ENCODE results near the gene CDKAL1.

CDKAL1 gene

GRCh38 chr6:21109391-21110178 lies 575.3 kb downstream of the CDKAL1 start:
- DNase-seq (ENCODE audit: low spot score): no peak

DNA sequence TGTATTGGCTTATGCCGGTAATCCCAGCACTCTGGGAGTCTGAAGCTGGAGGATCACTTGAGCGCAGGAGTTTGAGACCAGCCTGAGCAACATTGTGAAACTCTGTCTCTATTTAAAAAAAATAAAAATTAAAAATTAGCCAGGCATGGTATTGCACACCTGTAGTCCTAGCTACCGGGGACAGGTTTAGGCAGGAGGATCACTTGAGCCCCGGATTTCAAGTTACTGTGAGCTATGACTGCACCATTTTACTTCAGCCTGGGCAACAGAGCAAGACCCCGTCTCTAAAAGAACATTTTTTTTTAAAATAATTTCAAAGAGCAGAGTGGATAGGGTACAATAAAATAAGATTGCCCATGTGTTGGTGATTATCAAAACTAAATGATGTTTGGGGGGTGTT lies 576.4 kb downstream of the CDKAL1 start:
- DNase-seq (ENCODE audit: low spot score): no peak

- DNase-seq (ENCODE audit: low spot score): no peak
Measured at GRCh38 chr6:21111093-21111725, 577.0 kb downstream of the CDKAL1 start.

DNA sequence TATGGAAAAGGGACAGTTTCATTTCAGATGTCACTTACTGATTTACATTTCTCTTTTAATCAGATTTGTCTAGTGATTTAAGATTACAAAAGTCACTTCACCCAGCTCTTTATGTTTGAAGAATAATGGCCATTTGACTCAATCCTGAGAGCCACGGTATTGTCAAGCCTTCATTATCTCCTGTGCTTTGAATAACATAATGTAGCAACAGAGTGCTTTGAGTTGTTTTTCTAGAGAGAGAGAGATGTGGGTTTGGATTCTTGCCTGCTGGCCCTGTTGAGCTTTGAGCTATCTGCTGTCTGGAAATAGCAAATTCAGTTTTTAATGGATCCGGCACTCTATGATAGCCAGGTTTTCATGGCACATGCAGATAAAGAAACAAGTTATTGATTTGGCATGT lies 580.9 kb downstream of the CDKAL1 start:
- no peak for DNase-seq (ENCODE audit: low spot score)

DNA sequence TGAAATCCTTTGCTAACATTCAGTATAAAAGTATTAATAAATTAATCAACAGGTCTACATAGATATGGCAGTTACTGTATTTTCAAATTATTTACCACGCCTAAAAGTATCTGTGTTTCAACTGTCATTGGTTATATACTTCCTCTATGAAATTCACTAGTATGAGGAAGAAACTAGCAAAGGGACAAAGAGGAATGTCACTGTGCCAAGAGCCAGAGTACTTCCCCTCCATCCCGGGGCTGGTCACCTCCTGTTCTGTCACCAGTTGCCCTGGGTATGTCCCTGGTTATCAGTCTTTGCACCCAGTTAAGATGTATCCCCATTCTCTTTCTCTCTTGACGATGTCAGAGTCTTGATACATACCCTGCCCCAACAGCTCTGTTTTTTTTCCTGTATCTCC lies 582.5 kb downstream of the CDKAL1 start:
- no peak for DNase-seq (ENCODE audit: low spot score)

GRCh38 chr6:21118216-21118780 lies 584.0 kb downstream of the CDKAL1 start:
- no peak for DNase-seq (ENCODE audit: low spot score)

DNA sequence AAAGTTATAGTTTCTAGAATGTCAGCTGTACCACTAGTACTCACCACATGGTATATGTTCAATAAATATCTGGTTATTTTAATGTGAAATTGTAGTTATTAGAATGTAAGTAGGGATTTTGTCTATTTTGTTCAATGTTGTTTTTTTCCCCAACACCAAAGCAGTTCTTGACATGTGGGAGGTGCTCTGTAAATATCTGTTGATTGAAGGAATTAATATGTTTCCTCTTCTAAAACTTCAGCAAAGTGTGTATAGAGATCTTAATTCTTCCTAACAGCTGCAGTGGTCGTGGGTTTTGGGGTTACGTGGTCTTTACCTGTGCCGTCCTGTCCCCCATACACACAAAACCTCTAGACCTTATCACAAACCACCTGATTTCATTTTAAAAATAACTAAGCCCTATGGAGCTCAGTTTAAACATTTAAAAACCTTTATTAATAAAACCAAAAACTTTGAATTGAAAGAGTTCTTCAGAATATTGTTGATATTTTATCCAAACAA lies 587.4 kb downstream of the CDKAL1 start:
- no peak for DNase-seq (ENCODE audit: low spot score)

- DNase-seq (ENCODE audit: low spot score): no peak
Measured at GRCh38 chr6:21123507-21124436, 589.5 kb downstream of the CDKAL1 start.

- no peak for DNase-seq (ENCODE audit: low spot score)
Measured at GRCh38 chr6:21128601-21129000, 594.3 kb downstream of the CDKAL1 start.

DNA sequence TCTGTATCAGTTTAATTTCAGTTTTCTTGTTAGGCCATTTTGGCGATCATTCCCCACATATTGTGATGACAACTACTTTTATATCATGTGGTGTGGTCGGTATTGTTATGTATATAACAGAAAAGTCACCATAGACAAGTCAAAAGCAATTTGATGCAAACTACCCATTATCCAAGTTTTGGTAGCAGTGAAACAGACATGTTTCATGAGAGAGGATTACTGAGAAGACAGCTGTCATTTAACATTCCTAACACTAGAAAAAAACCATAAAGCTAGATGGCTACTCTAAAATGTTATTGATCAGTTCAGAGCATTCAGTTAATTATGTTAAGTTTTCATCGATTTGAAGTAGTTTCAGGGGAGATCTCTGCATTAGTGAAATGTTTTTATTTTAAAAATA lies 597.1 kb downstream of the CDKAL1 start:
- DNase-seq (ENCODE audit: low spot score): no peak

- DNase-seq (ENCODE audit: low spot score): no peak
Measured at GRCh38 chr6:21132446-21132845, 598.2 kb downstream of the CDKAL1 start.

DNA sequence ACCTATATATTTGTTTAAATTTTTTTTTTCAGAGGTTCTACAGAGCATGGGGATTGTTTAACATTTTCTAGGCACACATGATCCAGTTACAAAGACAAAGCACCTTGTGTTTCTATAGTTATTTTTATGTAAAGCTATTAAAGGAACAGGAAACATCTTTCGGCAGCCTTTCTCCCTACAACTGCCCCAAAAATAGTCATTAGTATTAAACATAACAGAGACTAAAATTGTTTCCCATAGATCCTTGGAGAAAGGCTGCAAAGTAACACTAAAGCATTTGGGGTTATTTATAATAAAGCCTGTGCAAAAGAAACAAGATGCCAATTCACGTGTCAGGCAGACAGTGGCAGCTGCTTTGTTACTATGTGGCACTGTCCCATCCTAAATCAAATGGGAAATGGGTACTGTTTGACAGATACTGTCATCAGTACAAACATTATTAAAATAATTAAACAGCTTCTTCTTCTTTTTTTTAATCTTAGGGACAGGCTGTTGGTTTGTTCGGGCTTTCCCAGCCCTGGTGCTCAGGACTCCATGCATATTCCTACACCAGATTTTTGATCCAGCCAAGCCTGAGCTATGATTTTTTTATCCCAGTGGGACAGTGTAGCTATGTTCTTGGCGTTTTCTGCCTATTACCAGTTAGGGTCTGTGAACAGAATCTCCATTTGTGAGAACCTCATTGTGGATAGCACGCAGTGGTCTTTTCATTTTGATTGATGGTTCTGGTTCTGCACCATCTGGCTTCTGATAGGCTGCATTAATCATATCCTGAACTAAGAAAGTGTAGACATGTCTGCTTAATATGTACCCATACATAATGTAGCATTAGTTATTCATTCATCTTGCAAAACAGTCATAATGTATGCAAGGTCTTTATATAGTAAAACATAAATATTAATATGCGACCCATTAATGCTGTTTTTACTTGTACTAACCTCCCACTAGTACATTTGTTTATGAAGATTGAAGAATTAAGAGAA lies 598.9 kb downstream of the CDKAL1 start:
- no peak for DNase-seq (ENCODE audit: low spot score)

DNA sequence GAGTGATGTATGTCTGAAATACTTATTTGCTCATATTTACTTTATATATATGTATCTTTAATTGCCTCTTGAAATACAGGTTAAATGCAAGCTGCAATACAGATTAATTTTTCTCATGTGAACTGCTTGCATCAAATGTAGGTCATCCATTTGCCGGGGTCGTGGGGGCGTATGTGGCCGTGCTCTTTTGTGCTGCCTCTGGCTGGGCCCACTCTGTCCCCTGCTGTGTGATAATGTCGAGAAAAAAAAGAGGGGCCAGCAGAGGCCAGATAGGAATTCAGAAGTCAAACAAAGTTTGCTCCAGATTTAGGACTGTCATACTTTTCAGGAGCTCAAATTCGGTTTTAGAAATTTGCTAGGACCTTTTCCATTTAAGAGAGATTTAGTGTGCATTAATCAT lies 599.6 kb downstream of the CDKAL1 start:
- DNase-seq (ENCODE audit: low spot score): no peak

- DNase-seq (ENCODE audit: low spot score): no peak
Measured at GRCh38 chr6:21134356-21134755, 600.1 kb downstream of the CDKAL1 start.

- DNase-seq (ENCODE audit: low spot score): no peak
Measured at GRCh38 chr6:21135484-21136013, 601.3 kb downstream of the CDKAL1 start.

DNA sequence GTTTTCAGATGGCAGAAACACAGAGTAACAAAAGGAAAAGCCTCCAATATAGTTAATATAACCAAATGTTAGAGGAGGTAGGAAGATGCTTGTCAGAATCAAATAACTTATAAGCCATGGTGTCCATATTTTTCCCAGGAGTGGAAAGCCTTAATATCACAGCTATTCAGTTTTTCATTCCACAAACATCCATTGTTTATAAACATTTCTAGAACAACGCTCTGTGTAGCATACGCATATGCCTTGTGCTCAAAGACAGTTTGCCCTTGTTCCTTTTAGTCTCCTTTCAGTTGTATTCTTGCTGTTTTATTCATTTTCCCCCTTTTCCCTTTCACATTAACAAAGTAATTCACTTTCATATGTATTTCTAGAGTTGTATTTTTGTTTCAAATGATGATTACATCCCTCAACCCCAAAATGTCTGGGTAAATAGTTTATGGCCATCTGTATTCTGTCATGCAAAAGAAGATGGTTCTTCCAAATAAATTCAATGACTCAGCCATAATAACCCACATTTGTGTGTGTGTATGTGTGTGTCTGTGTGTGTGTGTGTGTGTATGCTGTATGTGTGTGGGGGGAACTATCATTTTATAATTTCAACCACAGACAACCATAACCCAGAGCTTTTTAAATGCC lies 603.6 kb downstream of the CDKAL1 start:
- no peak for DNase-seq (ENCODE audit: low spot score)

DNA sequence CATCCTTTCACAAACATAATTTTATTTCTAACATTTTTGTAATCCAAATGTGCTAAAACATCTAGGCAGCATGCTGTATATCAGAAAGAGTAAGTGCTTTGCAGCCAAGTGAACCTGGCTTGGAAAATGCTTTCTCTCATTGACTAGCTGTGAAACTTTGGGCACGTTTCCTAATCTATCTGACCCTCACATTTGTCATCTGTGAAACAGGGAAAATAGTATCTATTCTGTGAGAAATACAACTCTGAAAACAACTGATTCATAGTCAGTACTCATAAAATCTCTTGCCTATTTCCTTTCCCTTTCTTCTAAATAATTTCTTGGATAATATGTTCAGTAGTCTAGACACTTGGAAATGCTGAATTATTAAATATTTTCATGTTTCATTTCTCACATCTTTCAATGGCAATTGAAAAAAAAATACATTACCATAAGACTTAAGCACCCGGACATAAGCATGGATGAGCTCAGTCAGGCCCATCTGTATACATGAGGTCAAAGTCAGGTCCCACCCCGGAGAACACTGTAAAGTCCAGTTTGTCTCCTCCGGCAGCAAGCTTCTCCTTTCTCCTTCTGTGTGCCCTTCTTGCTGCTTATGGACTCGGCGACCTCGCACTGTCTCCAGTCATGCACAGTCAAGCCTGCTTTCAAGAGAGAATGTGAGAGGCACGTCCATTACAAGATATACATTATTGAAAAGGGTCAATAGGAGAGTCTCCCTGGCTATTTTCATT lies 604.2 kb downstream of the CDKAL1 start:
- no peak for DNase-seq (ENCODE audit: low spot score)

DNA sequence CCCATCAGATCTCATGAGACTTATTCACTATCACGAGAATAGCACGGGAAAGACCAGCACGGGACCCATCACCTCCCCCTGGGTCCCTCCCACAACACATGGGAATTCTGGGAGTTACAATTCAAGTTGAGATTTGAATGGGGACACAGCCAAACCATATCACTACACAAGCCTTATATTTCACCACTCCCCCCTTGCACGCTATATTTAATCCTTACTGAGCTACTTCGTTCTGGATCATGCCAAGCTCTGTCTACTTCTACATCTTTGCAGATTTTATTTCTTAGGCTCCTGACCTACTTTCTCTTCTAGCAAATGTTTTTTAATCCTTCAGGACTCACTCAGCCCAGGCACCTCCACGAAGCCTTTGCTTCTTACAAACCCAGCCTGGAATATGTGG lies 606.7 kb downstream of the CDKAL1 start:
- no peak for DNase-seq (ENCODE audit: low spot score)

- DNase-seq (ENCODE audit: low spot score): no peak
Measured at GRCh38 chr6:21141616-21142303, 607.5 kb downstream of the CDKAL1 start.
